ENCODE measurements around the gene FUT4. TPM values are rescaled to one million over a fixed set of nuclear protein-coding genes. Genes with fewer than 3 reads are reported as not detected.
"Not testable (repeated sequence)": the region's sequence is repeated elsewhere in the genome, so short reads cannot be mapped to it uniquely, and the experiment has no call there.

Gene FUT4
- total RNA-seq (5.1 TPM), polyA plus RNA-seq (1 to 10 TPM; 1.7 to 2.3 (median 2.1) TPM)

GRCh38 chr11:94543695-94544645 lies at the start of gene FUT4:
Gene FUT4 (plus strand): TSS chr11:94543921. CDS start chr11:94544134, 213 bp downstream.
- H3K4me3 ChIP-seq (ENCODE audit: low read depth, low read length), result peak within 1 kb of the TSS; percentile 57
- no peaks in the 10 kb centered on the region for H3K9me3 ChIP-seq (ENCODE audit: control insufficient read depth in 2 of 2, low read length in 2 of 2)

GRCh38 chr11:94494126-94494680 lies 49.5 kb upstream of the FUT4 start:
- ATAC-seq (ENCODE audit: low read depth in 2 of 2) (peak; percentile 50 to 60), DNase-seq (no peak)
- peak overlapping the region; percentile 96 to 99 (median 98) for H3K27ac Mint-ChIP-seq
- no peaks in the 10 kb centered on the region for H3K9me3 Mint-ChIP-seq
- H3K27ac ChIP-seq (ENCODE audit: insufficient read depth, low read length, poor library complexity, severe bottlenecking), result peak overlapping the region; percentile 90
- H3K27me3 Mint-ChIP-seq, result no peaks in the 10 kb centered on the region
- H3K4me1 ChIP-seq (ENCODE audit: control insufficient read depth, insufficient read depth, low read length, poor library complexity, severe bottlenecking), result peaks cover 35% of the 10 kb centered on the region
- H3K4me3 Mint-ChIP-seq, result peak overlapping the region; percentile 92 to 99 (median 95)
- peaks cover 35% of the 10 kb centered on the region for H3K36me3 ChIP-seq (ENCODE audit: control insufficient read depth, insufficient read depth, low read length)
- no peaks in the 10 kb centered on the region for H3K27me3 ChIP-seq (ENCODE audit: control insufficient read depth, insufficient read depth, low read length)
- H3K4me1 Mint-ChIP-seq, result peaks cover 42 to 60% (median 48%) of the 10 kb centered on the region in 4 donors
- no peaks in the 10 kb centered on the region for H3K9me3 ChIP-seq (ENCODE audit: control insufficient read depth in 2 of 2, low read length in 2 of 2)
- peak overlapping the region; percentile 95 for H3K4me3 ChIP-seq (ENCODE audit: low read depth, low read length)
- peaks cover 34% of the 10 kb centered on the region for H3K36me3 Mint-ChIP-seq

More at GRCh38 chr11:94543695-94544645, at the start of gene FUT4:
- no peaks in the 10 kb centered on the region for H3K36me3 ChIP-seq (ENCODE audit: control insufficient read depth, insufficient read depth, low read length)
- peaks cover 40% of the 10 kb centered on the region for H3K4me1 ChIP-seq (ENCODE audit: control insufficient read depth, insufficient read depth, low read length, poor library complexity, severe bottlenecking)
- H3K27me3 ChIP-seq (ENCODE audit: control insufficient read depth, insufficient read depth, low read length), result no peaks in the 10 kb centered on the region
- peaks cover 0 to 3% (median 0%) of the 10 kb centered on the region in 7 donors for H3K9me3 Mint-ChIP-seq
- H3K27me3 Mint-ChIP-seq, result peaks cover 9% of the 10 kb centered on the region
- H3K36me3 Mint-ChIP-seq, result peaks cover 3% of the 10 kb centered on the region
- peaks cover 23 to 48% (median 34%) of the 10 kb centered on the region in 4 donors for H3K4me1 Mint-ChIP-seq
- peak within 1 kb of the TSS; percentile 77 for H3K27ac ChIP-seq (ENCODE audit: insufficient read depth, low read length, poor library complexity, severe bottlenecking)
- peak; percentile 56 to 82 (median 69) for DNase-seq
- peak within 1 kb of the TSS; percentile 97 to 99 (median 98) for H3K4me3 Mint-ChIP-seq
- ATAC-seq (ENCODE audit: low read depth in 2 of 2), result peak; percentile 76 to 77
- peak within 1 kb of the TSS; percentile 93 to 99 (median 99) for H3K27ac Mint-ChIP-seq

GRCh38 chr11:94500181-94500580 lies 43.5 kb upstream of the FUT4 start:
- H3K4me3 ChIP-seq (ENCODE audit: low read depth, low read length), result no peak overlapping the region
- H3K36me3 ChIP-seq (ENCODE audit: control insufficient read depth, insufficient read depth, low read length), result peaks cover 47% of the 10 kb centered on the region
- peaks cover 35% of the 10 kb centered on the region for H3K36me3 Mint-ChIP-seq
- H3K4me3 Mint-ChIP-seq, result no peak overlapping the region
- no peaks in the 10 kb centered on the region for H3K27me3 Mint-ChIP-seq
- H3K27me3 ChIP-seq (ENCODE audit: control insufficient read depth, insufficient read depth, low read length), result no peaks in the 10 kb centered on the region
- no peaks in the 10 kb centered on the region for H3K9me3 ChIP-seq (ENCODE audit: control insufficient read depth in 2 of 2, low read length in 2 of 2)
- H3K9me3 Mint-ChIP-seq, result no peaks in the 10 kb centered on the region
- no peak overlapping the region for H3K27ac ChIP-seq (ENCODE audit: insufficient read depth, low read length, poor library complexity, severe bottlenecking)
- H3K4me1 Mint-ChIP-seq, result peaks cover 18 to 33% (median 19%) of the 10 kb centered on the region in 4 donors
- ATAC-seq (ENCODE audit: low read depth in 2 of 2) (no peak), DNase-seq (no peak)
- H3K4me1 ChIP-seq (ENCODE audit: control insufficient read depth, insufficient read depth, low read length, poor library complexity, severe bottlenecking), result peaks cover 6% of the 10 kb centered on the region
- peak overlapping the region in 2 of 3 donors; percentile 3 to 43 for H3K27ac Mint-ChIP-seq

GRCh38 chr11:94501522-94501921 lies 42.2 kb upstream of the FUT4 start:
- Mint-ChIP-seq H3K27me3 (no peaks in the 10 kb centered on the region), H3K9me3 (no peaks in the 10 kb centered on the region), H3K27ac (no peak overlapping the region), H3K4me3 (no peak overlapping the region), H3K4me1 (peaks cover 7 to 21% (median 9%) of the 10 kb centered on the region in 4 donors), H3K36me3 (peaks cover 33% of the 10 kb centered on the region)
- H3K4me1 ChIP-seq (ENCODE audit: control insufficient read depth, insufficient read depth, low read length, poor library complexity, severe bottlenecking), result no peaks in the 10 kb centered on the region
- DNase-seq, result no peak
- H3K9me3 ChIP-seq (ENCODE audit: control insufficient read depth in 2 of 2, low read length in 2 of 2), result no peaks in the 10 kb centered on the region
- H3K27ac ChIP-seq (ENCODE audit: insufficient read depth, low read length, poor library complexity, severe bottlenecking), result no peak overlapping the region
- no peaks in the 10 kb centered on the region for H3K27me3 ChIP-seq (ENCODE audit: control insufficient read depth, insufficient read depth, low read length)
- peaks cover 46% of the 10 kb centered on the region for H3K36me3 ChIP-seq (ENCODE audit: control insufficient read depth, insufficient read depth, low read length)
- no peak overlapping the region for H3K4me3 ChIP-seq (ENCODE audit: low read depth, low read length)
- ATAC-seq (ENCODE audit: low read depth in 2 of 2), result no peak

- H3K4me1 ChIP-seq (ENCODE audit: control insufficient read depth, insufficient read depth, low read length, poor library complexity, severe bottlenecking), result no peaks in the 10 kb centered on the region
- peaks cover 15% of the 10 kb centered on the region for H3K36me3 ChIP-seq (ENCODE audit: control insufficient read depth, insufficient read depth, low read length)
- no peaks in the 10 kb centered on the region for H3K9me3 ChIP-seq (ENCODE audit: control insufficient read depth in 2 of 2, low read length in 2 of 2)
- H3K36me3 Mint-ChIP-seq, result peaks cover 11% of the 10 kb centered on the region
- peak; percentile 24 to 55 for ATAC-seq (ENCODE audit: low read depth in 2 of 2)
- H3K27me3 Mint-ChIP-seq, result peaks cover 11% of the 10 kb centered on the region
- H3K27ac ChIP-seq (ENCODE audit: insufficient read depth, low read length, poor library complexity, severe bottlenecking), result no peak overlapping the region
- no peak overlapping the region for H3K4me3 ChIP-seq (ENCODE audit: low read depth, low read length)
- H3K27me3 ChIP-seq (ENCODE audit: control insufficient read depth, insufficient read depth, low read length), result no peaks in the 10 kb centered on the region
- no peaks in the 10 kb centered on the region for H3K9me3 Mint-ChIP-seq
- peak in 2 of 3 donors; percentile 58 to 73 for DNase-seq
- H3K4me1 Mint-ChIP-seq, result peaks cover 0 to 10% (median 4%) of the 10 kb centered on the region in 4 donors
- no peak overlapping the region for H3K27ac Mint-ChIP-seq
- no peak overlapping the region for H3K4me3 Mint-ChIP-seq
Observed at GRCh38 chr11:94504689-94505293, 38.9 kb upstream of the FUT4 start.

- not testable (repeated sequence) for H3K4me3 Mint-ChIP-seq; ATAC-seq (ENCODE audit: low read depth in 2 of 2); H3K27ac ChIP-seq (ENCODE audit: insufficient read depth, low read length, poor library complexity, severe bottlenecking)
Observed at GRCh38 chr11:94506513-94506912, 37.2 kb upstream of the FUT4 start.

GRCh38 chr11:94507485-94507884 lies 36.2 kb upstream of the FUT4 start:
- no peak for DNase-seq
- H3K27me3 ChIP-seq (ENCODE audit: control insufficient read depth, insufficient read depth, low read length), result peaks cover 7% of the 10 kb centered on the region
- Mint-ChIP-seq H3K4me1 (peaks cover 4 to 11% (median 7%) of the 10 kb centered on the region in 4 donors), H3K27me3 (peaks cover 25% of the 10 kb centered on the region), H3K9me3 (no peaks in the 10 kb centered on the region), H3K4me3 (no peak overlapping the region), H3K36me3 (no peaks in the 10 kb centered on the region), H3K27ac (no peak overlapping the region)
- H3K36me3 ChIP-seq (ENCODE audit: control insufficient read depth, insufficient read depth, low read length), result no peaks in the 10 kb centered on the region
- no peak overlapping the region for H3K4me3 ChIP-seq (ENCODE audit: low read depth, low read length)
- H3K27ac ChIP-seq (ENCODE audit: insufficient read depth, low read length, poor library complexity, severe bottlenecking), result no peak overlapping the region
- H3K9me3 ChIP-seq (ENCODE audit: control insufficient read depth in 2 of 2, low read length in 2 of 2), result no peaks in the 10 kb centered on the region
- no peak for ATAC-seq (ENCODE audit: low read depth in 2 of 2)
- peaks cover 7% of the 10 kb centered on the region for H3K4me1 ChIP-seq (ENCODE audit: control insufficient read depth, insufficient read depth, low read length, poor library complexity, severe bottlenecking)

More at GRCh38 chr11:94506513-94506912, 37.2 kb upstream of the FUT4 start:
- not testable (repeated sequence) for H3K27me3 ChIP-seq (ENCODE audit: control insufficient read depth, insufficient read depth, low read length); H3K9me3 Mint-ChIP-seq; H3K9me3 ChIP-seq (ENCODE audit: control insufficient read depth in 2 of 2, low read length in 2 of 2); H3K36me3 Mint-ChIP-seq; H3K4me1 ChIP-seq (ENCODE audit: control insufficient read depth, insufficient read depth, low read length, poor library complexity, severe bottlenecking); H3K27ac Mint-ChIP-seq; H3K4me3 ChIP-seq (ENCODE audit: low read depth, low read length); H3K36me3 ChIP-seq (ENCODE audit: control insufficient read depth, insufficient read depth, low read length); H3K4me1 Mint-ChIP-seq; DNase-seq
- peaks cover 15% of the 10 kb centered on the region for H3K27me3 Mint-ChIP-seq
